GM23338 (cell line): Measurements from ENCODE around the gene TPH2. TPM values are rescaled to one million over a fixed set of nuclear protein-coding genes. Genes with fewer than 3 reads are reported as not detected.
A peak's percentile ranks its signal among the peaks of the same experiment; 100 is the strongest.

ENCODE experiments used
- ATAC-seq: fragments of 200-7000 bp; cut with Tn5 transposase; 3 replicates; pipeline ENCODE4 v1.9.1; 2020
- DNase-seq: peaks from one replicate; pipeline ENCODE4 v3.0.0-alpha.2; 2015; ENCODE audit warnings: low spot score
- H2AFZ ChIP-seq: fragments of 200-600 bp; sonication (generic); 2 replicates; pipeline ENCODE4 v1.8.0; 2016; ENCODE audit warnings: antibody characterized with exemption, mild to moderate bottlenecking, moderate library complexity
- H3F3A ChIP-seq: fragments of 200-600 bp; sonication (generic); replicated peaks from 2 replicates; pipeline ENCODE4 v1.8.0; 2017; ENCODE audit warnings: antibody characterized with exemption, mixed run types, low read depth
- H3K27ac ChIP-seq: fragments of 200-600 bp; sonication (generic); 2 replicates; pipeline ENCODE4 v1.6.1; 2016; ENCODE audit warnings: low read depth
- H3K27me3 ChIP-seq: fragments of 200-600 bp; sonication (generic); 2 replicates; pipeline ENCODE4 v1.8.0; 2016; ENCODE audit warnings: mild to moderate bottlenecking, mixed run types, moderate library complexity; ENCODE audit not compliant: insufficient read depth
- H3K36me3 ChIP-seq: fragments of 200-600 bp; sonication (generic); 2 replicates; pipeline ENCODE4 v1.8.0; 2016; ENCODE audit warnings: mild to moderate bottlenecking; ENCODE audit not compliant: insufficient read depth
- H3K4me1 ChIP-seq: fragments of 200-600 bp; sonication (generic); 2 replicates; pipeline ENCODE4 v1.8.0; 2016; ENCODE audit warnings: mild to moderate bottlenecking, moderate library complexity; ENCODE audit not compliant: insufficient read depth
- H3K4me2 ChIP-seq: fragments of 200-600 bp; sonication (generic); 2 replicates; pipeline ENCODE4 v1.7.1; 2017; ENCODE audit warnings: mixed run types
- H3K4me3 ChIP-seq: fragments of 200-600 bp; sonication (generic); 2 replicates; pipeline ENCODE4 v1.6.1; 2016; ENCODE audit warnings: mixed run types
- H3K79me2 ChIP-seq: fragments of 200-600 bp; sonication (generic); replicated peaks from 2 replicates; pipeline ENCODE4 v1.8.0; 2017; ENCODE audit warnings: mild to moderate bottlenecking; ENCODE audit not compliant: insufficient read depth
- H3K9me2 ChIP-seq: fragments of 200-600 bp; sonication (generic); 2 replicates; pipeline ENCODE4 v1.8.0; 2017; ENCODE audit not compliant: insufficient read depth
- H4K20me1 ChIP-seq: fragments of 200-600 bp; sonication (generic); replicated peaks from 2 replicates; pipeline ENCODE4 v1.8.0; 2017; ENCODE audit warnings: mild to moderate bottlenecking; ENCODE audit not compliant: insufficient read depth
- H3K27ac Mint-ChIP-seq: 2 replicates; pipeline ENCODE4 v1.8.0; 2020; ENCODE audit warnings: inconsistent platforms, mild to moderate bottlenecking, moderate library complexity, mixed read lengths
- H3K27me3 Mint-ChIP-seq: 3 replicates; pipeline ENCODE4 v1.8.0; 2022; ENCODE audit warnings: low read depth, mild to moderate bottlenecking, moderate library complexity, mixed read lengths, inconsistent platforms; ENCODE audit not compliant: insufficient read depth, poor library complexity
- H3K36me3 Mint-ChIP-seq: 3 replicates; pipeline ENCODE4 v1.8.0; 2021; ENCODE audit warnings: low read depth, mild to moderate bottlenecking, inconsistent platforms, moderate library complexity, mixed read lengths
- H3K4me1 Mint-ChIP-seq: 3 replicates; pipeline ENCODE4 v1.8.0; 2020; ENCODE audit warnings: mild to moderate bottlenecking, inconsistent platforms, mixed read lengths
- H3K4me3 Mint-ChIP-seq: 3 replicates; pipeline ENCODE4 v1.8.0; 2021; ENCODE audit warnings: moderate library complexity, mild to moderate bottlenecking, inconsistent platforms, mixed read lengths
- H3K9me3 Mint-ChIP-seq: 3 replicates; pipeline ENCODE4 v1.8.0; 2020; ENCODE audit warnings: moderate library complexity, mild to moderate bottlenecking, inconsistent platforms, mixed read lengths
- CREB1 ChIP-seq: fragments of 250-450 bp; sonication (Bioruptor Pico); IDR thresholded peaks from 2 replicates; pipeline ENCODE4 v1.5.0; 2020; ENCODE audit warnings: low read depth, mild to moderate bottlenecking, moderate library complexity
- EZH2 ChIP-seq: fragments of 200-600 bp; sonication (generic); IDR thresholded peaks from one replicate; pipeline ENCODE4 v1.8.0; 2017; ENCODE audit warnings: antibody characterized with exemption, mild to moderate bottlenecking, low read depth; ENCODE audit not compliant: unreplicated experiment
- EZH2phosphoT487 ChIP-seq: fragments of 200-600 bp; sonication (generic); IDR thresholded peaks from one replicate; pipeline ENCODE4 v1.8.1; 2018; ENCODE audit warnings: antibody characterized with exemption; ENCODE audit not compliant: unreplicated experiment
- JUNB ChIP-seq: IDR thresholded peaks from one replicate; pipeline ENCODE4 v1.6.1; 2016; ENCODE audit warnings: antibody characterized with exemption; ENCODE audit not compliant: unreplicated experiment
- NANOG ChIP-seq: IDR thresholded peaks from 2 replicates; pipeline ENCODE4 v1.6.1; 2016; ENCODE audit warnings: antibody characterized with exemption, borderline replicate concordance
- POLR2AphosphoS5 ChIP-seq: IDR thresholded peaks from 2 replicates; pipeline ENCODE4 v1.6.1; 2016; ENCODE audit warnings: antibody characterized with exemption, low read depth
- REST ChIP-seq: IDR thresholded peaks from one replicate; pipeline ENCODE4 v1.6.1; 2018; ENCODE audit warnings: antibody characterized with exemption; ENCODE audit not compliant: unreplicated experiment
- STAT1 ChIP-seq: IDR thresholded peaks from one replicate; pipeline ENCODE4 v1.6.1; 2016; ENCODE audit warnings: antibody characterized with exemption; ENCODE audit not compliant: unreplicated experiment
- ZNF114 ChIP-seq: fragments of 250-450 bp; sonication (Bioruptor Pico); IDR thresholded peaks from 2 replicates; pipeline ENCODE4 v1.5.0; 2020; ENCODE audit warnings: mild to moderate bottlenecking, moderate library complexity
- ZNF331 ChIP-seq: fragments of 250-450 bp; sonication (Bioruptor Pico); IDR thresholded peaks from 2 replicates; pipeline ENCODE4 v1.5.0; 2020; ENCODE audit warnings: low read depth, mild to moderate bottlenecking, moderate library complexity
- polyA plus RNA-seq: library from polyadenylated mRNA; unstranded; fragments of >200 nt; fragmentation: Nextera tagmentation; extraction: Ambion mirVana; gene quantifications from 2 replicates; pipeline ENCODE4 v1.2.1, GENCODE V29; 2016
- total RNA-seq: library from RNA; depleted of rRNA; stranded (reverse); fragments of >200 nt; shearing (Covaris generic); gene quantifications from 2 replicates; pipeline ENCODE4 v1.2.3, GENCODE V29; 2014
- TF ChIP-seq, protein P1 (sequence below), 2 experiments: fragments of 200-600 bp in 1 of 2; sonication (generic) in 1 of 2; conservative IDR thresholded peaks; 2 replicates each; pipeline versions ENCODE4 v1.5.1 to v1.6.1; 2016 to 2017; ENCODE audit warnings: antibody characterized with exemption in 2 of 2, low read depth in 2 of 2, mild to moderate bottlenecking in 2 of 2, moderate library complexity in 1 of 2
- TF ChIP-seq, protein P2 (sequence below): IDR thresholded peaks from 2 replicates; pipeline ENCODE4 v1.6.1; 2016; ENCODE audit warnings: antibody characterized with exemption
- TF ChIP-seq, protein P3 (sequence below): fragments of 250-450 bp; sonication (Bioruptor Pico); IDR thresholded peaks from 2 replicates; pipeline ENCODE4 v1.5.0; 2020; ENCODE audit warnings: mild to moderate bottlenecking, moderate library complexity

Gene TPH2
- total and polyA plus RNA-seq, 2 experiments from 2014 or later: 0.94 to 1.4 TPM

DNA sequence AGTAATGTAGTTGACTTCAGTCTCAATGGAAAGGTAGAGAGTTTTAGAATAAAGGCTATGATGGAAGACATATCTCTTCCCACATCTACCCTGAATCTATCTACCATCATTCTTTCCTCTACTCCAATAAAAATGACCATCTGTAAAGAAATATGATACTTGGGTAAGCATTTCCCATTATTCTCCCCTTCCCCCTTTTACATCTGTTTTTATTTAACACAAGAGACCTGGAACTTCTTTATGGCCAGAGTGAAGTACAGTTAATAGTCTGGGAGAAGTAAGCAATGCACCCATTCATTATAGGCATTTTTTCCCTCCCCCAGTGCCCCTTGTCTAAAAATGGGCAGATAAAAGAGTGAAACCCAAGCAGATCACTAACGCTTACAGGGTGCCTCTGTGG is 6.5 kb downstream of the TPH2 start:
- no peaks in the 10 kb centered on the region for H3K27me3 ChIP-seq
- peaks cover 8% of the 10 kb centered on the region for H3F3A ChIP-seq
- no peak overlapping the region for H3K27ac ChIP-seq
- Mint-ChIP-seq H3K27me3 (no peaks in the 10 kb centered on the region), H3K27ac (peak overlapping the region; percentile 6; the same call in 1 of the 2 replicates), H3K36me3 (no peaks in the 10 kb centered on the region), H3K4me1 (peaks cover 84% of the 10 kb centered on the region), H3K9me3 (no peaks in the 10 kb centered on the region), H3K4me3 (no peak overlapping the region)
- no peak for DNase-seq
- no peaks in the 10 kb centered on the region for H3K9me2 ChIP-seq
- no peak overlapping the region for H3K4me3 ChIP-seq
- no peaks in the 10 kb centered on the region for H3K36me3 ChIP-seq
- H3K4me2 ChIP-seq: no peak overlapping the region
- ATAC-seq: no peak
- peaks cover 50% of the 10 kb centered on the region for H3K4me1 ChIP-seq
- 0 out of 2 replicates have a peak overlapping the region, but pooled peaks have one; percentile 16 for H2AFZ ChIP-seq
- no peaks in the 10 kb centered on the region for H3K79me2 ChIP-seq
- H4K20me1 ChIP-seq: no peaks in the 10 kb centered on the region
- no peak for TF ChIP-seq POLR2AphosphoS5
- TF ChIP-seq ZNF114 (CRISPR knock-in tag): no peak
- no peak for TF ChIP-seq NANOG
- TF ChIP-seq, protein P1, sequence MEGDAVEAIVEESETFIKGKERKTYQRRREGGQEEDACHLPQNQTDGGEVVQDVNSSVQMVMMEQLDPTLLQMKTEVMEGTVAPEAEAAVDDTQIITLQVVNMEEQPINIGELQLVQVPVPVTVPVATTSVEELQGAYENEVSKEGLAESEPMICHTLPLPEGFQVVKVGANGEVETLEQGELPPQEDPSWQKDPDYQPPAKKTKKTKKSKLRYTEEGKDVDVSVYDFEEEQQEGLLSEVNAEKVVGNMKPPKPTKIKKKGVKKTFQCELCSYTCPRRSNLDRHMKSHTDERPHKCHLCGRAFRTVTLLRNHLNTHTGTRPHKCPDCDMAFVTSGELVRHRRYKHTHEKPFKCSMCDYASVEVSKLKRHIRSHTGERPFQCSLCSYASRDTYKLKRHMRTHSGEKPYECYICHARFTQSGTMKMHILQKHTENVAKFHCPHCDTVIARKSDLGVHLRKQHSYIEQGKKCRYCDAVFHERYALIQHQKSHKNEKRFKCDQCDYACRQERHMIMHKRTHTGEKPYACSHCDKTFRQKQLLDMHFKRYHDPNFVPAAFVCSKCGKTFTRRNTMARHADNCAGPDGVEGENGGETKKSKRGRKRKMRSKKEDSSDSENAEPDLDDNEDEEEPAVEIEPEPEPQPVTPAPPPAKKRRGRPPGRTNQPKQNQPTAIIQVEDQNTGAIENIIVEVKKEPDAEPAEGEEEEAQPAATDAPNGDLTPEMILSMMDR (conservative IDR thresholded peaks at IDR 0.05; ENCODE audit: low read depth in 2 of 2): no peak
- no peak for TF ChIP-seq STAT1
- no peak for TF ChIP-seq ZNF331
- TF ChIP-seq, protein P2, sequence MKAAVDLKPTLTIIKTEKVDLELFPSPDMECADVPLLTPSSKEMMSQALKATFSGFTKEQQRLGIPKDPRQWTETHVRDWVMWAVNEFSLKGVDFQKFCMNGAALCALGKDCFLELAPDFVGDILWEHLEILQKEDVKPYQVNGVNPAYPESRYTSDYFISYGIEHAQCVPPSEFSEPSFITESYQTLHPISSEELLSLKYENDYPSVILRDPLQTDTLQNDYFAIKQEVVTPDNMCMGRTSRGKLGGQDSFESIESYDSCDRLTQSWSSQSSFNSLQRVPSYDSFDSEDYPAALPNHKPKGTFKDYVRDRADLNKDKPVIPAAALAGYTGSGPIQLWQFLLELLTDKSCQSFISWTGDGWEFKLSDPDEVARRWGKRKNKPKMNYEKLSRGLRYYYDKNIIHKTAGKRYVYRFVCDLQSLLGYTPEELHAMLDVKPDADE: no peak
- TF ChIP-seq EZH2: no peak
- TF ChIP-seq EZH2phosphoT487: no peak
- TF ChIP-seq, protein P3, sequence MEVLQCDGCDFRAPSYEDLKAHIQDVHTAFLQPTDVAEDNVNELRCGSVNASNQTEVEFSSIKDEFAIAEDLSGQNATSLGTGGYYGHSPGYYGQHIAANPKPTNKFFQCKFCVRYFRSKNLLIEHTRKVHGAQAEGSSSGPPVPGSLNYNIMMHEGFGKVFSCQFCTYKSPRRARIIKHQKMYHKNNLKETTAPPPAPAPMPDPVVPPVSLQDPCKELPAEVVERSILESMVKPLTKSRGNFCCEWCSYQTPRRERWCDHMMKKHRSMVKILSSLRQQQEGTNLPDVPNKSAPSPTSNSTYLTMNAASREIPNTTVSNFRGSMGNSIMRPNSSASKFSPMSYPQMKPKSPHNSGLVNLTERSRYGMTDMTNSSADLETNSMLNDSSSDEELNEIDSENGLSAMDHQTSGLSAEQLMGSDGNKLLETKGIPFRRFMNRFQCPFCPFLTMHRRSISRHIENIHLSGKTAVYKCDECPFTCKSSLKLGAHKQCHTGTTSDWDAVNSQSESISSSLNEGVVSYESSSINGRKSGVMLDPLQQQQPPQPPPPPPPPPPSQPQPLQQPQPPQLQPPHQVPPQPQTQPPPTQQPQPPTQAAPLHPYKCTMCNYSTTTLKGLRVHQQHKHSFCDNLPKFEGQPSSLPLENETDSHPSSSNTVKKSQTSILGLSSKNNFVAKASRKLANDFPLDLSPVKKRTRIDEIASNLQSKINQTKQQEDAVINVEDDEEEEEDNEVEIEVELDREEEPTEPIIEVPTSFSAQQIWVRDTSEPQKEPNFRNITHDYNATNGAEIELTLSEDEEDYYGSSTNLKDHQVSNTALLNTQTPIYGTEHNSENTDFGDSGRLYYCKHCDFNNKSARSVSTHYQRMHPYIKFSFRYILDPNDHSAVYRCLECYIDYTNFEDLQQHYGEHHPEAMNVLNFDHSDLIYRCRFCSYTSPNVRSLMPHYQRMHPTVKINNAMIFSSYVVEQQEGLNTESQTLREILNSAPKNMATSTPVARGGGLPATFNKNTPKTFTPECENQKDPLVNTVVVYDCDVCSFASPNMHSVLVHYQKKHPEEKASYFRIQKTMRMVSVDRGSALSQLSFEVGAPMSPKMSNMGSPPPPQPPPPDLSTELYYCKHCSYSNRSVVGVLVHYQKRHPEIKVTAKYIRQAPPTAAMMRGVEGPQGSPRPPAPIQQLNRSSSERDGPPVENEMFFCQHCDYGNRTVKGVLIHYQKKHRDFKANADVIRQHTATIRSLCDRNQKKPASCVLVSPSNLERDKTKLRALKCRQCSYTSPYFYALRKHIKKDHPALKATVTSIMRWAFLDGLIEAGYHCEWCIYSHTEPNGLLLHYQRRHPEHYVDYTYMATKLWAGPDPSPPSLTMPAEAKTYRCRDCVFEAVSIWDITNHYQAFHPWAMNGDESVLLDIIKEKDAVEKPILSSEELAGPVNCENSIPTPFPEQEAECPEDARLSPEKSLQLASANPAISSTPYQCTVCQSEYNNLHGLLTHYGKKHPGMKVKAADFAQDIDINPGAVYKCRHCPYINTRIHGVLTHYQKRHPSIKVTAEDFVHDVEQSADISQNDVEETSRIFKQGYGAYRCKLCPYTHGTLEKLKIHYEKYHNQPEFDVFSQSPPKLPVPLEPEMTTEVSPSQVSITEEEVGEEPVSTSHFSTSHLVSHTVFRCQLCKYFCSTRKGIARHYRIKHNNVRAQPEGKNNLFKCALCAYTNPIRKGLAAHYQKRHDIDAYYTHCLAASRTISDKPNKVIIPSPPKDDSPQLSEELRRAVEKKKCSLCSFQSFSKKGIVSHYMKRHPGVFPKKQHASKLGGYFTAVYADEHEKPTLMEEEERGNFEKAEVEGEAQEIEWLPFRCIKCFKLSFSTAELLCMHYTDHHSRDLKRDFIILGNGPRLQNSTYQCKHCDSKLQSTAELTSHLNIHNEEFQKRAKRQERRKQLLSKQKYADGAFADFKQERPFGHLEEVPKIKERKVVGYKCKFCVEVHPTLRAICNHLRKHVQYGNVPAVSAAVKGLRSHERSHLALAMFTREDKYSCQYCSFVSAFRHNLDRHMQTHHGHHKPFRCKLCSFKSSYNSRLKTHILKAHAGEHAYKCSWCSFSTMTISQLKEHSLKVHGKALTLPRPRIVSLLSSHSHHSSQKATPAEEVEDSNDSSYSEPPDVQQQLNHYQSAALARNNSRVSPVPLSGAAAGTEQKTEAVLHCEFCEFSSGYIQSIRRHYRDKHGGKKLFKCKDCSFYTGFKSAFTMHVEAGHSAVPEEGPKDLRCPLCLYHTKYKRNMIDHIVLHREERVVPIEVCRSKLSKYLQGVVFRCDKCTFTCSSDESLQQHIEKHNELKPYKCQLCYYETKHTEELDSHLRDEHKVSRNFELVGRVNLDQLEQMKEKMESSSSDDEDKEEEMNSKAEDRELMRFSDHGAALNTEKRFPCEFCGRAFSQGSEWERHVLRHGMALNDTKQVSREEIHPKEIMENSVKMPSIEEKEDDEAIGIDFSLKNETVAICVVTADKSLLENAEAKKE: no peak
- no peak for TF ChIP-seq JUNB
- TF ChIP-seq REST: no peak
- TF ChIP-seq CREB1 (CRISPR knock-in tag): no peak
